Stimulated activated CD4-positive, alpha-beta T cell treated with anti-CD3 and anti-CD28 coated beads, Interleukin-1b, Interleukin-23, amount 100 ng/mL, for 1 hour (primary cell): Measurements from ENCODE around the gene ZP3.
"Not testable (repeated sequence)": the region's sequence is repeated elsewhere in the genome, so short reads cannot be mapped to it uniquely, and the experiment has no call there.

Experiments
- DNase-seq, 2 donors: peaks; one replicate each; pipeline ENCODE4 v3.0.0-alpha.2; 2020; ENCODE audit warnings: low read depth in 2 of 2

Gene ZP3

DNA sequence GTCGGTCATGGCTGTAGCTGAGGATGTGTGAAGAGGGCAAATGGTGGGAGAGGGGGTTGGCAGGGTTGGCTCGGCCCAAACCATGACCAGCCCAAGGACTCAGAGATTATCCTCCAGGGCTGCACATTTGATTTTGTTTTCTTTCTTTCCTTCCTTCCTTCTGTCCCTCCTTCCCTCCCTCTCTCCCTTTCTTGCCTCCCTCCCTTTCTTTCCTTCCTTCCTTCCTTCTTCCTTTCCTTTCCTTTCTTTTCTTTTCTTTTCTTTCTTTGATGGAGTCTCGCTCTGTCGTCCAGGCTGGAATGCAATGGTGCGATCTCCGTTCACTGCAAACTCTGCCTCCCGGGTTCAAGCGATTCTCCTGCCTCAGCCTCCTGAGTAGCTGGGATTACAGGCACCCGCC is 19.0 kb upstream of the ZP3 start:
- no peak for DNase-seq

DNA sequence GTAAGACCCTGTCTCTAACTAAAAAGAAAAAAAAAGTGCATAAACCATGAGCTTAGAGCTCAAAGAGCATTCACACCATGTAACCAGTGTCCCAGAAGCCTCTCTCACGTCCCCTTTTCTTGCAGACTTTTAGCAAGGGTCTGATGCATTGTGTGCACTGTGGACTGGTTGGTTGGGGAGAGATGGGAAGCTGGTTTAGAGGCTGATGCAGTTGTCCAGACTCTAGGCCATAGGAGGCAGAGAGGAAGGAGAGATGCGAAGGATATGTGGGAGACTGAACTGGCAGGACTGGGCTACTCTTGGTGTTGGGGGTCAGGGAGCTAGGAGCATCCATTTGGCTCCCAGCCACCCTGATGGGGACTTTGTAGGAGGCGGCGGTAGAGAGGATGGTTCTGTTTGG is 17.0 kb upstream of the ZP3 start:
- DNase-seq: no peak

DNA sequence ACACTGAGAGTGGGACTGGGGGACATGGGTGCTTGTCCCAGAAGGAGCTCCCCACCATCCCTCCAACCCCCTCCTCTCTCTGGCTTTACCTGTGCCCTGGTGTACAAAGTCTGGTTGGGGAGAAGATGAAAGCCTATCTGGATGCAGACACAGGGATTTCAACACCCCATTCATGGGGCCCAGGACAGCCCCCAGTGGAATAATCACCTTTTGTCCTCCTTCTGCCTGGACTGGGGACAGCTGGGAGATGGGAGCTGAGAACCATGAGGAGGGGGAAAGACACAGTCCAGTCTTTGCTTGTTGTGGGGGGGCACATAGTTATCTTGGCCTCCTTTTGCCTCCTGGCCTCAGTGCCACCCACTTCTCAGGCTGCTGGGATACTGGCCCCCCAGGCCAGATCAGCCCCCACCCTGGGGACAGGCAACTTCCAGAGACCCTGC is 16.6 kb upstream of the ZP3 start:
- DNase-seq: no peak

DNA sequence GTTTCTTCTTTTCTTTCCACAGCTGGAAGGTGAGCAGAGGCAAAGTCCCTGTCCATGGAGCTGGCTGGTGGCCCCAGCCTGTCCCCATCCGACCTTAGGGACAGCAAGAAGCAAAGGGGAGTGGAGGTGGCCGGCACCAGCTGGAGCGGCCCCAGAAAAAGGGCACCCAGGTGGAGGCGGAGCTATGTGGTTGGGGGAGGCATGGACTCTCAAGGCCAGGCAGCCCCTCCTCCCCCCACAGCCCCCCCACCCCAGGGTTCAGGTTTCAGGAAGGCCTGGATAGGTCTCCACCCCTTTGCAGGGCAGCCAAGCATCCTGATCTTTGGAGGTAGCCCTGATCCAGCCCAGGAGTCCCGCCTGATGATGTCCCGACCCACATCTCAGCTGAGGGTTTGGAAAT is 15.2 kb upstream of the ZP3 start, which contains the start of gene SSC4D:
SSC4D (minus strand) TSS at position 161 of the 400 bp plus-strand sequence. CDS start 5,258 bp downstream, outside the sequence.
- no peak for DNase-seq

- DNase-seq: no peak
Measured at GRCh38 chr7:76411626-76412025, 13.1 kb upstream of the ZP3 start.

GRCh38 chr7:76412249-76412648 is 12.5 kb upstream of the ZP3 start:
- DNase-seq: no peak

GRCh38 chr7:76417654-76418310 is 7.0 kb upstream of the ZP3 start:
- not testable (repeated sequence) for DNase-seq

- not testable (repeated sequence) for DNase-seq
Measured at GRCh38 chr7:76421097-76421496, 3.7 kb upstream of the ZP3 start.

GRCh38 chr7:76423666-76424412 is 911 bp upstream of the ZP3 start:
- DNase-seq: no peak

DNA sequence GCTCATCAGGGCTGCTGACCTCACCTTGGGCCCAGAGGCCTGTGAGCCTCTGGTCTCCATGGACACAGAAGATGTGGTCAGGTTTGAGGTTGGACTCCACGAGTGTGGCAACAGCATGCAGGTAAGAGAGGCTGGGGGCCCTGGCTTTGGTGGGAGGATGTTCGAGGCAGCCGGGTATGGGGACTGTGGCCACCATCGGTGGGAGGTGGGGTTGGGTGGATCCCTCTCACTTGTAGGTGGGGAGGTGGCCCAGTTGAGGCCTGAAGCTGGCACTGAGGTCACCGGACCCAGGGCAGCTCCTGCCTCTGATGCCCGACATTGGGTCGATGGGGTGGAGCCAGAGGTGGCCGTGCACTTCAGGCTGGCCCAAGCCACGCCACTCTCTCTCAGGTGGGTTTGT is 406 bp downstream of the ZP3 start:
- DNase-seq: no peak

DNA sequence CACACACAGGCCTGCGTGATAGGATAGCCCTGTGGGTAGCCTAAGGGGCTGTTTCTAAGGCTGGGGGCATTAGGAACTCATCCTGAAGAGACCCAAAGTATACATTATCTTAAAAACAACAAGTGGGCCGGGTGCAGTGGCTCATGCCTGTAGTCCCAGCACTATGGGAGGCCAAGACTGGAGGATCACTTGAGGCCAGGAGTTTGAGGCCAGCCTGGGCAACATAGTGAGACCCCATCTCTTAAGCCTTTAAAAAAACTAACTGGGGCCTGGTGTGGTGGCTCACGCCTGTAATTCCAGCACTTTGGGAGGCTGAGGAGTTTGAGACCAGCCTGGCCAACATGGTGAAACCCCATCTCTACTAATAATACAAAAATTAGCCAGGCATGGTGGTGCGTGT is 808 bp downstream of the ZP3 start:
- DNase-seq: not testable (repeated sequence)

- DNase-seq: no peak
Measured at GRCh38 chr7:76426246-76426645, 1.5 kb downstream of the ZP3 start.

DNA sequence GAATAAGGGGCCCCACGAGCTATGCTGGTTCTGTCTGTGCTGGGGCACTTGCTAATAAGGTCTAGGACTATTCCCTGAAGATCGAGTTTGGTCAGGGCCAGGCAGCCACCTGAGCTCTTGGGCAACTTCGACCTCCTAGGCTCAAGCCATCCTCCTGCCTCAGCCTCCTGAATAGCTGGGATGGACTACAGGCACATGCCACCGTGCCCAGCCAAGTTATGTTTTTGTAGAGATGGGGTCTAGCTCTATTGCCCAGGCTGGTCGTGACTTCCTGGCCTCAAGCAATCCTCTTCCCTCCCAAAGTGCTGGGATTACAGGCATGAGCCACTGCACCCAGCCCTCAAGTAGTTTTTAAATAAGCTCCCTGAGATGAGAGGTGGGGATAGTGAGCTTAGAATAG is 2.9 kb downstream of the ZP3 start:
- no peak for DNase-seq

- no peak for DNase-seq
Measured at GRCh38 chr7:76428149-76428823, 3.5 kb downstream of the ZP3 start.

- no peak for DNase-seq
Measured at GRCh38 chr7:76428868-76429805, 4.4 kb downstream of the ZP3 start.

GRCh38 chr7:76430211-76430610 is 5.5 kb downstream of the ZP3 start:
- no peak for DNase-seq

- DNase-seq: no peak
Measured at GRCh38 chr7:76430836-76431235, 6.1 kb downstream of the ZP3 start.

DNA sequence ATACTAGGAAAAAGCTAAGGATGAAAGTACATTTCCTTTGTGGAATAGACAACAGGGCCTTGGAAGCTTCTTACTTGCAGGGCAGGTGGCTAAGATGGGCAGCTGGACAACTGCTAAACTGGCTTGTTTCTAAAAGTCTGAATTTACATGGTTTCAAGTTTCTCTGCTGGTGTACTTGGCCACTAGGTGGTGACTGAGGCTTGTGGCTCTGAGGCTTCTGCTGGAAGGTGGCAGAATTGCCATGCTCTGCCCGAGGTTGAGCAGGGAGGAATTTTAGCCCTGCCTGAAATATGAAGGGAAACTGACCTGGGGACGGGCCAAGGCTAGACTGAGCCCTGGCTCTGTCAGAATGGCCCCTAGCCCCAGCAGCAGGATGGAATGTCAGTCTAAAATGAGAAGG is 13.1 kb downstream of the ZP3 start:
- DNase-seq: peak in 1 of 2 donors; percentile 20

- DNase-seq: not testable (repeated sequence)
Measured at GRCh38 chr7:76439120-76439888, 14.6 kb downstream of the ZP3 start.

- DNase-seq: not testable (repeated sequence)
Measured at GRCh38 chr7:76440404-76440803, 15.7 kb downstream of the ZP3 start.

GRCh38 chr7:76441792-76442191 is 17.0 kb downstream of the ZP3 start:
- DNase-seq: not testable (repeated sequence)
